ENCODE measurements around the gene CLASP1.
"Not testable (repeated sequence)": the region's sequence is repeated elsewhere in the genome, so short reads cannot be mapped to it uniquely, and the experiment has no call there.

CLASP1 gene

GRCh38 chr2:121301190-121301589 lies 348.1 kb downstream of the CLASP1 start:
- DNase-seq = not testable (repeated sequence)

DNA sequence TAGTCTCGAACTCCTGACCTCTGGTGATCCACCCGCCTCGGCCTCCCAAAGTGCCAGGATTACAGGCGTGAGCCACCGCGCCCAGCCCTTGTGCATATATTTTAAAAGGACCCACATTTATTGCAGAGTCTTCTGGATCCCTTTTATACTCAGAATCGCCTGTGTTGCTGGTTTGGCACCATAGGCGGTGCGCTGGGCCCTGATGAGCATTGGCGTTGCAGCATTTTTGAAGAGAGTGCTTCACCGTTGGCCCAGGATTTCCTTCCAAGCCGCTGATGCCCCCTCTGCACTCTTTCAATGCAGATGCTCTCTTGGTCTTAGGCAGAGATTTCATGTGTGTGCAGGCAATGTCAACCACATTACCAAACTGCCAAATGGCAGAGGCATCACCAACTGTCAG lies 350.8 kb downstream of the CLASP1 start:
- no peak for DNase-seq

GRCh38 chr2:121297866-121298265 lies 351.4 kb downstream of the CLASP1 start:
- not testable (repeated sequence) for DNase-seq

GRCh38 chr2:121297217-121297830 lies 351.9 kb downstream of the CLASP1 start:
- no peak for DNase-seq

DNA sequence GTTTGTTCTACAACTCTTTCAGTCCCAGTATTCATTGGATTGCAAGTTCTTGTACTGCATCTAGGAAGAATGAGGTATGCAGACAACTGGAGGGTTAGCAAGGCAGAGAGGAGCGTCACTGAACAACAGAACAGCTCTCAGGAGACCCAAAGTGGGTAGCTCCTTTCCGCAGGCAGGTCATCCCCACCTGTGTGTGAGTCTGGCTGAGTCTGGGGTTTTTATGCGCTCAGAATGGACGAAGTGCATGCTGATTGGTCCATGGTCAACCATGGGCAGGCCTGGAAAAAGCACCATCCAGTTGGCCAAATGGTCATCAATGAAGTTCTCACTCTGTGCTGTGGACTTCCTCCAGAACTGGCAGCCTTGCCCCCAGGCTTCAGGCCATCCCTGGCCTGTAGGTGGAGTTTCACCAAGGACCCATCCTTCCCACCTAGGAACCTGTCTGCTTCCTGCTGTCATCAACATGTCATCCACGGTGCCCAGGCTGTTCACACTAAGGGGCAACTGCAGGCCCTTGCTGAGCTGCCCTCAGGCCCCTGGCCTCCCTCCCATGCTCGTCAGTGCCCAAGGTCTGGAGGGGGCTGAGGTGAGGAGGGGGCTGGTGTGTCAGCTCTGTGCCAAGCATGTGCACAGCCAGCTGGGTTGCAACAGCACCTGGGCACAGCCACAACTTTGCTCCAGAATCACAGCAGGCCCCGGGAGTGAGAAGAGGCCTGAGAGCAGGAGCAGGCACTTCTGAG lies 353.2 kb downstream of the CLASP1 start:
- no peak for DNase-seq

- DNase-seq = no peak
Measured at GRCh38 chr2:121294881-121295840, 354.1 kb downstream of the CLASP1 start.

GRCh38 chr2:121293450-121294325 lies 355.6 kb downstream of the CLASP1 start:
- DNase-seq = no peak

DNA sequence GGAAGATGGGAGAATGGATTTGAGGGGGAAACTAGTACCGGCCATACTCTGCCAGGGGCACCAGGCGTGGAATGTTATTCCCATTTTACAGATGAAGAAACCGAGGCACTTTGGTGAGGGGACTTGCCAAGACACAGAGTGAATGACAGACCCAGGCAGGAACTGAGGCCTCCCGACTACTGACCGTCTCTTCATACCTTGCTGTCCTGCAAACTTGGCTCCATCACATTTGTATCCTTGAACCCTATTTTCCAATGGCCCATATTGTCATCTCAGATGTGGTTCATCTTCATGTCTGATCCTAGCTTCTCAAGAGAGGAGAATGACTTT lies 358.0 kb downstream of the CLASP1 start:
- no peak for DNase-seq

DNA sequence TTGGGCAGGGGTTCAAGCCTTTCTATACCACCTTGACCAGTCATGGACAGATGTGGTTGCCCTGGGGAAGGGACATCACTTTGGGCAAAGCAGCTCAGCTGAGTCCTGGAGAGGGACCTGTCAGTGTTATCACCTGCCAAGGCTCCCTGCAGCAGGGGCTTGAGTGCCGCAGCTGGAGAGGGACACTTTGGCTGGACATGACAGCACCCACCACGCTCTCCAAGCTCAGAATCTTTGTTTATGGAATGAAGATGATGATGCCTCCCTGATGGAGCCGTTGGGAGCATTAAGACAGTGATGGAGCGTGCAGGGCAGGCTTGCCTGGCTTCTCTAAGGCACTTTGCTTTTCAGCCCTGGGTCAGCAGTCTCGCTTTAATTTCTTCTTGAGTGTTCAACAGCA lies 360.0 kb downstream of the CLASP1 start:
- DNase-seq = no peak

DNA sequence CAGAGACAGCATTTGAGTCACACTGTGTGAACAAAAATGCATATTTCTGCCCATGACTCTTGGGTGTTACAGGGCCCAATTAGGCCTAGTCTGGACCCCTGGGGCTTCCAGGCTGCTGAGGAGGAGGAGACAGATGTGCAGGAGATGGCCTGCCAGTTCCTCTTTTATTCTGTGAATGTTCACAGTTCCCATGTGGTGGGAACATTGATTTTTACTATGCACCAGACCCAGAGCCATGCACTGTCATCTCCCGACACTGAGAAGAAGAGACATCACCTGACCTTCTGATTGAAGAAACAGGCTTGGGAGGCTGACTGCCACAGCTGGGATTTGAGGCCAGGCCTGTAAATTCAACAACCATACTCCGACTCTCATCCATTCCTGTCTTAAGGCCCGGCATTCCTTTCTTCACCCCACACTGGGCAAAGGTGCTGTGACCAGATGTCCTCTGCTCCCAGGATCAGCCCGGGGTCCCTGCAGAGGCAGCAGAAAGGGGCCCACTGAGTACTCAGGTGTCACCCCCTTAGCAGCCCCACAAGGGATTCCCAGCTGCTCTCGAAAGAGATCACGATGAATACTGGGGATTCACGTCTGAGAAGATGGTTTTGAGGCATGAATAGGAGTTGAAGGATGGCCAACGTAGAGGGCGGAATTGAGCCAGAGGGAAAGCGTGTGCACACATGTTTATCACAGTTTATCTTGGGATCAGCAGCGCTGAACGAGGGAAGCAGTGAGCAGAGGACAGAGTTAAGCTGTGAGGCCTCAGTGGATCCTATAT lies 360.6 kb downstream of the CLASP1 start:
- DNase-seq = no peak

GRCh38 chr2:121287956-121288355 lies 361.3 kb downstream of the CLASP1 start:
- no peak for DNase-seq
